ENCODE measurements around the gene APOC3. TPM values are rescaled to one million over a fixed set of nuclear protein-coding genes. Genes with fewer than 3 reads are reported as not detected.
"Not testable (repeated sequence)": the region's sequence is repeated elsewhere in the genome, so short reads cannot be mapped to it uniquely, and the experiment has no call there.

Gene APOC3
- total and polyA plus RNA-seq, 8 donors: 0.32 to 2.1 (median 0.62) TPM; not detected in 3

DNA sequence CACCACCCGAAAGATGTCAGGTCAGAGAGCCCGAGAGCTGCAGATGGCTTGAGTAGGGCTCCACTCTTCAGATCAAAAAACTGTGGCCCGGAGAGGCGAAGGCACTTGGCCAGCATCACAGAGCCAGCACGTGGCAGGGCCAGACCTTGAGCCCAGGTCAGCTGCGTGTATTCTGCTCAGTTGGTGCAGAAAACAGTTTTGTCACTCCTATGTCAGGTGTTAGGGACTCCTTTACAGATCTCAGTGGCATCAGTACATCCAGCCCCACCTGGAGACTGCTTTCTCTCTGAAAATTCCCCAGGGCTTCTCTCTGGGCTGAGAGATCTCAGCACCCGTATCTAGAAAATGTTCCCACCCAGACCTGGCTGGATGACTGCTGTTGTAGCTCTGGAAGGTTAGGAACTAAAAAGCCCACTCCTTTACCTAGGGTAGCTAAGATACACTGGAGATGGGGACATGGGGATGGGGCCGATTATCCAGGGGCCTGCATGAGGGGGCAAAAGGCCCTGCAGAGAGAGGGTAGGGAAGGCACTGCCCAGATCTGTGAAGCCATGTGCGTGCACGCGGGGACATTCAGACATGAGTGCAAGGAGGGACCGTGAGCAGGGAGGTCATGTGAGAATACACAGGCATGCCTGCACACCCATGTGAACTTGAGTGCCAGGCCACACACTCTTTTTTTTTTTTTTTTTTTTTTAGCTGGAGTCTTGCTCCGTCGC, 4.3 kb downstream of the APOC3 start:
- Histone ChIP-seq H3K27ac (no peak overlapping the region), H3K4me3 (no peak overlapping the region), H3K9me3 (no peaks in the 10 kb centered on the region), H3K4me1 (peaks cover 8 to 28% of the 10 kb centered on the region in 2 donors), H3K27me3 (peaks cover 0 to 5% of the 10 kb centered on the region in 2 donors), H3K36me3 (no peaks in the 10 kb centered on the region)
- DNase-seq (peak in 1 of 4 donors; percentile 22), ATAC-seq (no peak)
- TF ChIP-seq, protein P1, sequence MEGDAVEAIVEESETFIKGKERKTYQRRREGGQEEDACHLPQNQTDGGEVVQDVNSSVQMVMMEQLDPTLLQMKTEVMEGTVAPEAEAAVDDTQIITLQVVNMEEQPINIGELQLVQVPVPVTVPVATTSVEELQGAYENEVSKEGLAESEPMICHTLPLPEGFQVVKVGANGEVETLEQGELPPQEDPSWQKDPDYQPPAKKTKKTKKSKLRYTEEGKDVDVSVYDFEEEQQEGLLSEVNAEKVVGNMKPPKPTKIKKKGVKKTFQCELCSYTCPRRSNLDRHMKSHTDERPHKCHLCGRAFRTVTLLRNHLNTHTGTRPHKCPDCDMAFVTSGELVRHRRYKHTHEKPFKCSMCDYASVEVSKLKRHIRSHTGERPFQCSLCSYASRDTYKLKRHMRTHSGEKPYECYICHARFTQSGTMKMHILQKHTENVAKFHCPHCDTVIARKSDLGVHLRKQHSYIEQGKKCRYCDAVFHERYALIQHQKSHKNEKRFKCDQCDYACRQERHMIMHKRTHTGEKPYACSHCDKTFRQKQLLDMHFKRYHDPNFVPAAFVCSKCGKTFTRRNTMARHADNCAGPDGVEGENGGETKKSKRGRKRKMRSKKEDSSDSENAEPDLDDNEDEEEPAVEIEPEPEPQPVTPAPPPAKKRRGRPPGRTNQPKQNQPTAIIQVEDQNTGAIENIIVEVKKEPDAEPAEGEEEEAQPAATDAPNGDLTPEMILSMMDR (IDR thresholded peaks at IDR 0.05): no peak
- intact Hi-C loops (cut with DNase I): no loop called here

- intact Hi-C loops (cut with DNase I); H3K36me3 ChIP-seq; H3K27me3 ChIP-seq; ATAC-seq; H3K9me3 ChIP-seq; H3K4me3 ChIP-seq: not testable (repeated sequence)
- peak overlapping the region; percentile 73 to 87 for H3K27ac ChIP-seq
- peaks cover 8 to 26% of the 10 kb centered on the region in 2 donors for H3K4me1 ChIP-seq
- peak in 1 of 4 donors; percentile 24 for DNase-seq
These were observed 4.9 kb downstream of the APOC3 start for GRCh38 chr11:116834535-116835041.

- peaks cover 8 to 25% of the 10 kb centered on the region in 2 donors for H3K4me1 ChIP-seq
- no peaks in the 10 kb centered on the region for H3K9me3 ChIP-seq
- intact Hi-C loops (cut with DNase I): no loop called here
- peak; percentile 62 for ATAC-seq
- no peaks in the 10 kb centered on the region for H3K36me3 ChIP-seq
- H3K27ac ChIP-seq: peak overlapping the region; percentile 73 to 87
- peak in 1 of 4 donors; percentile 62 for DNase-seq
- H3K27me3 ChIP-seq: peaks cover 0 to 5% of the 10 kb centered on the region in 2 donors
- H3K4me3 ChIP-seq: peak overlapping the region; percentile 10 to 36
- TF ChIP-seq, protein P1 (IDR thresholded peaks at IDR 0.05): no peak
These were observed 5.5 kb downstream of the APOC3 start for GRCh38 chr11:116835042-116835772.

- H3K36me3 ChIP-seq: no peaks in the 10 kb centered on the region
- H3K4me1 ChIP-seq: peaks cover 8 to 25% of the 10 kb centered on the region in 2 donors
- TF ChIP-seq, protein P1 (IDR thresholded peaks at IDR 0.05): peak; percentile 34 to 51
- H3K27me3 ChIP-seq: peaks cover 0 to 5% of the 10 kb centered on the region in 2 donors
- no peaks in the 10 kb centered on the region for H3K9me3 ChIP-seq
- peak; percentile 89 to 99 (median 96) for DNase-seq
- peak overlapping the region; percentile 73 to 87 for H3K27ac ChIP-seq
- H3K4me3 ChIP-seq: peak overlapping the region; percentile 10 to 36
- intact Hi-C loops (cut with DNase I): no loop called here
- ATAC-seq: peak; percentile 91
These were observed 6.3 kb downstream of the APOC3 start for GRCh38 chr11:116835791-116836631.

DNA sequence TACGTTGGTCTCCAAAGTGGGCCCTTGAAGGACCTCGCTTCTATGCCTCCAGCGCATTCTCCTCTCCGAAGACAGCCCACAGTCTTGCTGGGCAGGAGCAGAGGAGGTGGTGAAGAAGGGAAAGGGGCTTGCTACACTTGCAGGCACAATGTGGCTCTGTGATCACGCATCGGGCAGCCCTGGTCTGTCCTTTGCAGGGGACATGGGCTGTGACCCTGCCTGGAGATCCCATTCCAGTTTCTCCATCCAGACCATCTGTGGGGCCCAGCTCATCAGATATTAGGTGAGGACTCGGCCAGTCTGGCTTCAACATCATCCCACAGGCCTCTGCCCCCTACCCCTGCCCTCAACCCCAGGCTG, 6.9 kb downstream of the APOC3 start:
- no peaks in the 10 kb centered on the region for H3K36me3 ChIP-seq
- intact Hi-C loops (cut with DNase I): no loop called here
- H3K9me3 ChIP-seq: no peaks in the 10 kb centered on the region
- peak overlapping the region in 1 of 2 donors; percentile 36 for H3K4me3 ChIP-seq
- H3K27ac ChIP-seq: peak overlapping the region; percentile 73 to 87
- H3K4me1 ChIP-seq: peaks cover 8 to 25% of the 10 kb centered on the region in 2 donors
- TF ChIP-seq, protein P1 (IDR thresholded peaks at IDR 0.05): no peak
- H3K27me3 ChIP-seq: peaks cover 0 to 5% of the 10 kb centered on the region in 2 donors
- ATAC-seq: no peak
- no peak for DNase-seq

Measured in left lung (tissue), 10 donors.